ENCODE data around the gene CLEC18A.

Gene CLEC18A

GRCh38 chr16:69928856-69929400 lies 22.2 kb upstream of the CLEC18A start:
- intact Hi-C loops (cut with DNase I), result no loop called here
- no peak for DNase-seq

GRCh38 chr16:69929480-69929879 lies 21.7 kb upstream of the CLEC18A start:
- intact Hi-C loops (cut with DNase I), result no loop called here
- no peak for DNase-seq

- peak in 34 of 42 donors; percentile 16 to 83 (median 51) for DNase-seq
- intact Hi-C loops (cut with DNase I), result loop anchor here (5.0 kb wide), 1 partner anchor 33 kb away; no protein-coding TSS in a partner anchor
These were observed 20.9 kb upstream of the CLEC18A start for GRCh38 chr16:69930117-69930776.

GRCh38 chr16:69931631-69932030 lies 19.5 kb upstream of the CLEC18A start:
- intact Hi-C loops (cut with DNase I), result loop anchor here (5.0 kb wide), 1 partner anchor 34 kb away; no protein-coding TSS in a partner anchor
- peak in 1 of 42 donors; percentile 5 for DNase-seq

- intact Hi-C loops (cut with DNase I), result loop anchor here (5.0 kb wide), 1 partner anchor 35 kb away; no protein-coding TSS in a partner anchor
- DNase-seq, result peak in 37 of 42 donors; percentile 26 to 86 (median 63)
These were observed 18.9 kb upstream of the CLEC18A start for GRCh38 chr16:69932228-69932627.

GRCh38 chr16:69932691-69933392 lies 18.3 kb upstream of the CLEC18A start:
- peak in 1 of 42 donors; percentile 7 for DNase-seq
- intact Hi-C loops (cut with DNase I), result loop anchor here (5.0 kb wide), 1 partner anchor 36 kb away; no protein-coding TSS in a partner anchor

- peak in 2 of 42 donors; percentile 5 for DNase-seq
- intact Hi-C loops (cut with DNase I), result loop anchor here (5.0 kb wide), 1 partner anchor 37 kb away; no protein-coding TSS in a partner anchor
These were observed 17.1 kb upstream of the CLEC18A start for GRCh38 chr16:69934044-69934443.

GRCh38 chr16:69934751-69935150 lies 16.4 kb upstream of the CLEC18A start:
- peak in 1 of 42 donors; percentile 9 for DNase-seq
- intact Hi-C loops (cut with DNase I), result loop anchor here (5.0 kb wide), 1 partner anchor 37 kb away; no protein-coding TSS in a partner anchor

GRCh38 chr16:69935278-69935711 lies 15.8 kb upstream of the CLEC18A start:
- intact Hi-C loops (cut with DNase I), result no loop called here

GRCh38 chr16:69935740-69936139 lies 15.4 kb upstream of the CLEC18A start:
- peak in 1 of 42 donors; percentile 13 for DNase-seq
- intact Hi-C loops (cut with DNase I), result loop anchor here (2.0 kb wide), 1 partner anchor 139 kb away; no protein-coding TSS in a partner anchor

More at GRCh38 chr16:69935278-69935711, 15.8 kb upstream of the CLEC18A start:
- peak in 3 of 42 donors; percentile 14 to 47 (median 17) for DNase-seq

GRCh38 chr16:69936252-69936651 lies 14.9 kb upstream of the CLEC18A start:
- peak in 2 of 42 donors; percentile 4 to 12 for DNase-seq
- intact Hi-C loops (cut with DNase I), result loop anchor here (2.0 kb wide), 1 partner anchor 139 kb away; no protein-coding TSS in a partner anchor

GRCh38 chr16:69936751-69937211 lies 14.4 kb upstream of the CLEC18A start:
- intact Hi-C loops (cut with DNase I), result loop anchor here (2.0 kb wide), 1 partner anchor 140 kb away; no protein-coding TSS in a partner anchor
- peak in 1 of 42 donors; percentile 13 for DNase-seq

- intact Hi-C loops (cut with DNase I), result loop anchor here (2.0 kb wide), 1 partner anchor 141 kb away; no protein-coding TSS in a partner anchor
- DNase-seq, result peak; percentile 42 to 86 (median 68)
These were observed 13.6 kb upstream of the CLEC18A start for GRCh38 chr16:69937465-69937951.

GRCh38 chr16:69938981-69939820 lies 11.9 kb upstream of the CLEC18A start:
- intact Hi-C loops (cut with DNase I), result no loop called here
- peak in 5 of 42 donors; percentile 6 to 33 (median 9) for DNase-seq

GRCh38 chr16:69939821-69940585 lies 11.1 kb upstream of the CLEC18A start:
- peak in 6 of 42 donors; percentile 5 to 25 (median 11) for DNase-seq
- intact Hi-C loops (cut with DNase I), result no loop called here

GRCh38 chr16:69940676-69941075 lies 10.5 kb upstream of the CLEC18A start:
- intact Hi-C loops (cut with DNase I), result no loop called here
- peak in 3 of 42 donors; percentile 3 to 31 (median 6) for DNase-seq
